ACHN (cell line): ENCODE measurements around the gene TMEM72.
"Not testable (repeated sequence)": the region's sequence is repeated elsewhere in the genome, so short reads cannot be mapped to it uniquely, and the experiment has no call there.

Source experiments
- DNase-seq: peaks from one replicate; pipeline ENCODE4 v3.0.0-alpha.2; 2015
- in situ Hi-C: cut with HindIII; loops from 2 replicates; pipeline ENCODE4 v1.10.0; 2017; ENCODE audit warnings: low sequenced_read_pairs, low pct_ligation_motif_present, low pct_unique_long_range_greater_than_20kb

TMEM72 gene

GRCh38 chr10:44911081-44911540, at the start of gene TMEM72:
TMEM72 (plus strand) TSS chr10:44911337; CDS start chr10:44911513, 176 bp downstream.
- in situ Hi-C loops = no loop called here
- DNase-seq = peak; percentile 81

GRCh38 chr10:44862006-44862751, 49.0 kb upstream of the TMEM72 start:
- DNase-seq = no peak
- in situ Hi-C loops = no loop called here

- in situ Hi-C loops = no loop called here
- DNase-seq = no peak
These were observed 48.2 kb upstream of the TMEM72 start for GRCh38 chr10:44862924-44863323.

- no peak for DNase-seq
- in situ Hi-C loops = no loop called here
These were observed 47.6 kb upstream of the TMEM72 start for GRCh38 chr10:44863344-44864047.

GRCh38 chr10:44864051-44864450, 47.1 kb upstream of the TMEM72 start:
- DNase-seq = no peak
- in situ Hi-C loops = no loop called here

GRCh38 chr10:44864637-44865288, 46.4 kb upstream of the TMEM72 start:
- peak; percentile 83 for DNase-seq
- in situ Hi-C loops = no loop called here

- in situ Hi-C loops = no loop called here
- DNase-seq = no peak
These were observed 45.9 kb upstream of the TMEM72 start for GRCh38 chr10:44865289-44865671.

- in situ Hi-C loops, DNase-seq: not testable (repeated sequence)
These were observed 44.8 kb upstream of the TMEM72 start for GRCh38 chr10:44866367-44866766.

GRCh38 chr10:44870031-44870430, 41.1 kb upstream of the TMEM72 start:
- in situ Hi-C loops = no loop called here

GRCh38 chr10:44873160-44873559, 38.0 kb upstream of the TMEM72 start:
- in situ Hi-C loops = no loop called here
- DNase-seq = no peak

More at GRCh38 chr10:44870031-44870430, 41.1 kb upstream of the TMEM72 start:
- DNase-seq = no peak

GRCh38 chr10:44874166-44874565, 37.0 kb upstream of the TMEM72 start:
- no peak for DNase-seq
- in situ Hi-C loops = no loop called here

- in situ Hi-C loops = no loop called here
These were observed 32.2 kb upstream of the TMEM72 start for GRCh38 chr10:44878706-44879530.

GRCh38 chr10:44879531-44879899, 31.6 kb upstream of the TMEM72 start:
- in situ Hi-C loops = no loop called here
- no peak for DNase-seq

More at GRCh38 chr10:44878706-44879530, 32.2 kb upstream of the TMEM72 start:
- DNase-seq = peak; percentile 64

GRCh38 chr10:44880090-44880715, 30.9 kb upstream of the TMEM72 start:
- in situ Hi-C loops = no loop called here
- no peak for DNase-seq

- DNase-seq = no peak
- in situ Hi-C loops = no loop called here
These were observed 29.5 kb upstream of the TMEM72 start for GRCh38 chr10:44881649-44882048.

- in situ Hi-C loops = no loop called here
- DNase-seq = no peak
These were observed 28.9 kb upstream of the TMEM72 start for GRCh38 chr10:44882166-44882720.

GRCh38 chr10:44883593-44884331, 27.4 kb upstream of the TMEM72 start:
- in situ Hi-C loops = no loop called here
- DNase-seq = no peak
